ENCODE data around the gene KLF9. TPM values are rescaled to one million over a fixed set of nuclear protein-coding genes. Genes with fewer than 3 reads are reported as not detected.

Gene KLF9
- total RNA-seq, 1 experiment from 2014 or later = 0.26 TPM

GRCh38 chr9:70427161-70427945 is 12.9 kb upstream of the KLF9 start:
- no peaks in the 10 kb centered on the region for H3K23me2 ChIP-seq (ENCODE audit: insufficient read length, low read depth, low read length, poor library complexity, severe bottlenecking)
- 0 out of 2 replicates have a peak, but pooled peaks cover 4% of the 10 kb centered on the region for H3K4me1 ChIP-seq (ENCODE audit: insufficient read depth, low read length)
- no peak overlapping the region for H3K4ac ChIP-seq (ENCODE audit: low read depth, low read length)
- no peak overlapping the region for H2BK20ac ChIP-seq (ENCODE audit: low read depth, low read length, poor library complexity, severe bottlenecking)
- H3K23ac ChIP-seq (ENCODE audit: insufficient read length, low read depth, low read length) = no peak overlapping the region
- no peak for DNase-seq
- H2BK5ac ChIP-seq (ENCODE audit: insufficient read length, low read length) = no peak overlapping the region
- no peak overlapping the region for H4K91ac ChIP-seq (ENCODE audit: insufficient read length, low read depth, low read length)
- H2AK5ac ChIP-seq (ENCODE audit: insufficient read length, low read length) = no peak overlapping the region
- no peak overlapping the region for H2AFZ ChIP-seq (ENCODE audit: low read length)
- H3K79me1 ChIP-seq (ENCODE audit: insufficient read depth, low read depth, low read length, poor library complexity, severe bottlenecking) = no peaks in the 10 kb centered on the region
- no peak overlapping the region for H2BK15ac ChIP-seq (ENCODE audit: low read depth, low read length)
- no peak overlapping the region for H3K9ac ChIP-seq (ENCODE audit: extremely low read depth, insufficient read length, low read length)
- Mint-ChIP-seq H3K4me3 (no peak overlapping the region), H3K27ac (no peak overlapping the region), H3K4me1 (peaks cover under 1 to 12% of the 10 kb centered on the region in 2 experiments), H3K36me3 (ENCODE audit: insufficient read depth in 1 of 3, low read depth in 3 of 3) (no peaks in the 10 kb centered on the region), H3K9me3 (peaks cover 4 to 6% of the 10 kb centered on the region in 2 experiments; a peak in 2 of 5 replicates), H3K27me3 (ENCODE audit: low read depth) (peaks cover 32% of the 10 kb centered on the region)
- H2BK12ac ChIP-seq (ENCODE audit: insufficient read length, low read depth, low read length) = no peak overlapping the region
- no peaks in the 10 kb centered on the region; the same call in 1 of the 2 replicates for H3K27me3 ChIP-seq (ENCODE audit: insufficient read depth, low read length)
- no peaks in the 10 kb centered on the region for H4K20me1 ChIP-seq (ENCODE audit: control insufficient read depth, insufficient read depth, insufficient read length)
- H3K56ac ChIP-seq (ENCODE audit: insufficient read length, low read depth, low read length) = no peak overlapping the region
- no peak overlapping the region for H3K27ac ChIP-seq (ENCODE audit: insufficient read length, low read depth, low read length)
- H2BK120ac ChIP-seq (ENCODE audit: low read depth, low read length, poor library complexity, severe bottlenecking) = no peak overlapping the region
- no peak overlapping the region for H4K5ac ChIP-seq (ENCODE audit: insufficient read length, low read depth, low read length)
- H3K14ac ChIP-seq (ENCODE audit: insufficient read depth, low read length) = no peak overlapping the region
- no peak overlapping the region for H4K8ac ChIP-seq (replicated peaks; ENCODE audit: insufficient read length, low read depth, low read length)
- no peaks in the 10 kb centered on the region for H3K79me2 ChIP-seq (ENCODE audit: insufficient read depth, low read length)
- TF ChIP-seq CTCF (conservative IDR thresholded peaks at IDR 0.05) = no peak
- H3K9me3 ChIP-seq (ENCODE audit: control insufficient read depth, low read depth, low read length) = no peaks in the 10 kb centered on the region
- no peak overlapping the region for H3K4me2 ChIP-seq (ENCODE audit: insufficient read depth, insufficient read length, low read length)
- no peak overlapping the region for H3K18ac ChIP-seq (ENCODE audit: insufficient read length, low read depth, low read length)
- no peak overlapping the region for H3T11ph ChIP-seq (ENCODE audit: low read length)
- WGBS (ENCODE audit: extremely low coverage, insufficient read length, low lambda C conversion rate) = no CpG with 5 or more reads among the region's 11 CpGs

All from H9 (cell line).